H1 (cell line): ENCODE results near the gene FHIT. TPM values are rescaled to one million over a fixed set of nuclear protein-coding genes. Genes with fewer than 3 reads are reported as not detected.
A peak's percentile ranks its signal among the peaks of the same experiment; 100 is the strongest.

Source experiments
- CTCF ChIA-PET: fragments of 300-600 bp; sonication (Branson Sonifier 250); formaldehyde crosslinking; loops from one replicate; lab custom pipeline; 2021; ENCODE audit not compliant: partially characterized antibody; lab: Charles Lee
- POLR2A ChIA-PET: fragments of 300-600 bp; sonication (Branson Sonifier 250); formaldehyde crosslinking; loops from one replicate; lab custom pipeline; 2021; ENCODE audit warnings: inconsistent platforms; ENCODE audit not compliant: partially characterized antibody; lab: Charles Lee
- DNase-seq, 2 experiments: peaks; one replicate each; pipeline versions ENCODE4 v3.0.0 to v3.0.0-alpha.2; 2010 to 2022; ENCODE audit warnings: low spot score in 2 of 2, low read depth in 1 of 2, mixed read lengths in 1 of 2
- FAIRE-seq: peaks from 2 replicates; lab custom pipeline; 2011; peaks lifted over from hg19 to GRCh38; lab: Jason Lieb, UNC
- H2AFZ ChIP-seq: 2 replicates; pipeline ENCODE4 v1.8.1; 2012; ENCODE audit warnings: low read length, inconsistent platforms
- H2AK5ac ChIP-seq: 2 replicates; pipeline ENCODE4 v1.6.1; 2013; ENCODE audit warnings: low read depth, low read length
- H2BK120ac ChIP-seq: replicated peaks from 2 replicates; pipeline ENCODE3; 2013; ENCODE audit warnings: low read depth, low read length, inconsistent platforms
- H2BK12ac ChIP-seq: 2 replicates; pipeline ENCODE4 v1.6.1; 2013; ENCODE audit warnings: low read depth, low read length
- H2BK15ac ChIP-seq: 2 replicates; pipeline ENCODE4 v1.6.1; 2013; ENCODE audit warnings: low read length
- H2BK20ac ChIP-seq: 2 replicates; pipeline ENCODE4 v1.6.1; 2013; ENCODE audit warnings: low read length
- H2BK5ac ChIP-seq: 2 replicates; pipeline ENCODE4 v1.6.1; 2013; ENCODE audit warnings: low read depth, low read length
- H3K14ac ChIP-seq: 2 replicates; pipeline ENCODE4 v1.6.1; 2013; ENCODE audit warnings: inconsistent platforms; ENCODE audit not compliant: insufficient read length
- H3K18ac ChIP-seq: 2 replicates; pipeline ENCODE4 v1.6.1; 2013; ENCODE audit warnings: low read length; ENCODE audit errors: extremely low read depth
- H3K23ac ChIP-seq: 2 replicates; pipeline ENCODE4 v1.6.1; 2013; ENCODE audit warnings: inconsistent platforms; ENCODE audit not compliant: insufficient read length
- H3K23me2 ChIP-seq: 2 replicates; pipeline ENCODE4 v1.6.1; 2013; ENCODE audit warnings: low read depth, low read length
- H3K27ac ChIP-seq: 2 replicates; pipeline ENCODE4 v1.6.1; 2011; ENCODE audit warnings: low read depth, low read length, inconsistent platforms
- H3K27me3 ChIP-seq, 4 experiments: replicated peaks in 1 of 4; 1 replicate in 1 of 4; 2 replicates in 3 of 4; pipeline versions ENCODE4 v1.6.1 to v1.8.1; 2011 to 2013; ENCODE audit warnings: low read length in 3 of 4, mild to moderate bottlenecking in 3 of 4, inconsistent platforms in 2 of 4, mixed read lengths in 2 of 4, moderate library complexity in 1 of 4; ENCODE audit not compliant: control insufficient read depth in 3 of 4, insufficient read depth in 3 of 4; ENCODE audit errors: extremely low read depth in 1 of 4
- H3K36me3 ChIP-seq, 4 experiments: 2 replicates each; pipeline versions ENCODE4 v1.6.1 to v1.8.1; 2011 to 2013; ENCODE audit warnings: mild to moderate bottlenecking in 4 of 4, low read length in 3 of 4, moderate library complexity in 2 of 4, control low read depth in 1 of 4, inconsistent platforms in 1 of 4; ENCODE audit not compliant: insufficient read depth in 4 of 4, control insufficient read depth in 2 of 4
- H3K4ac ChIP-seq: replicated peaks from 2 replicates; pipeline ENCODE3; 2013; ENCODE audit warnings: low read length, low read depth, mixed read lengths, inconsistent platforms; ENCODE audit not compliant: insufficient read length
- H3K4me1 ChIP-seq, 4 experiments: replicated peaks in 1 of 4; 1 replicate in 1 of 4; 2 replicates in 3 of 4; pipeline versions ENCODE4 v1.6.1 to v1.8.1; 2011 to 2013; ENCODE audit warnings: low read length in 3 of 4, inconsistent platforms in 2 of 4, mixed read lengths in 1 of 4; ENCODE audit not compliant: insufficient read depth in 4 of 4, control insufficient read depth in 3 of 4
- H3K4me2 ChIP-seq, 2 experiments: 2 replicates each; pipeline versions ENCODE4 v1.6.1 to v1.8.1; 2011 to 2013; ENCODE audit warnings: low read depth in 2 of 2, low read length in 2 of 2, control low read depth in 1 of 2, inconsistent platforms in 1 of 2, mild to moderate bottlenecking in 1 of 2; ENCODE audit not compliant: insufficient read depth in 1 of 2
- H3K4me3 ChIP-seq, 4 experiments: fragments of 200-600, 300-600 bp in 1 of 4; sonication (generic), shearing (Covaris generic), sonication (Bioruptor Twin) in 1 of 4; 2 replicates each; pipeline versions ENCODE4 v1.5.1 to v1.8.1; 2011 to 2016; ENCODE audit warnings: low read length in 4 of 4, low read depth in 3 of 4, control low read depth in 2 of 4, inconsistent platforms in 2 of 4, mild to moderate bottlenecking in 2 of 4, mixed read lengths in 1 of 4, moderate library complexity in 1 of 4; ENCODE audit not compliant: insufficient read depth in 2 of 4; ENCODE audit errors: extremely low read depth in 1 of 4
- H3K56ac ChIP-seq: replicated peaks from 2 replicates; pipeline ENCODE3; 2013; ENCODE audit warnings: low read depth, mild to moderate bottlenecking, mixed read lengths, low read length, inconsistent platforms; ENCODE audit not compliant: insufficient read length
- H3K79me1 ChIP-seq: 2 replicates; pipeline ENCODE4 v1.6.1; 2013; ENCODE audit warnings: low read depth, low read length, control low read depth
- H3K79me2 ChIP-seq, 2 experiments: 2 replicates each; pipeline versions ENCODE4 v1.6.1 to v1.8.1; 2012 to 2013; ENCODE audit warnings: low read length in 2 of 2, mild to moderate bottlenecking in 2 of 2, inconsistent platforms in 1 of 2; ENCODE audit not compliant: insufficient read depth in 2 of 2, control insufficient read depth in 1 of 2
- H3K9ac ChIP-seq, 4 experiments: replicated peaks in 1 of 4; 1 replicate in 1 of 4; 2 replicates in 3 of 4; pipeline versions ENCODE4 v1.6.1 to v1.8.1; 2011 to 2013; ENCODE audit warnings: low read depth in 3 of 4, low read length in 3 of 4, control low read depth in 2 of 4, mild to moderate bottlenecking in 2 of 4, moderate library complexity in 2 of 4, inconsistent platforms in 1 of 4; ENCODE audit errors: extremely low read depth in 1 of 4
- H3K9me3 ChIP-seq, 2 experiments: 2 replicates each; pipeline versions ENCODE4 v1.6.1 to v1.8.1; 2012 to 2013; ENCODE audit warnings: mild to moderate bottlenecking in 2 of 2, moderate library complexity in 2 of 2, control low read depth in 1 of 2, inconsistent platforms in 1 of 2, low read depth in 1 of 2, low read length in 1 of 2, mixed read lengths in 1 of 2; ENCODE audit not compliant: insufficient read depth in 2 of 2
- H4K20me1 ChIP-seq, 2 experiments: replicated peaks in 1 of 2; 2 replicates each; pipeline versions ENCODE3 to v1.8.1; 2011 to 2013; ENCODE audit warnings: inconsistent platforms in 2 of 2, low read length in 2 of 2, mild to moderate bottlenecking in 1 of 2; ENCODE audit not compliant: insufficient read depth in 2 of 2, control insufficient read depth in 1 of 2
- H4K5ac ChIP-seq: 2 replicates; pipeline ENCODE4 v1.6.1; 2013; ENCODE audit warnings: low read length, low read depth, mixed read lengths, inconsistent platforms; ENCODE audit not compliant: insufficient read length
- H4K8ac ChIP-seq: 2 replicates; pipeline ENCODE4 v1.8.0; 2013; ENCODE audit warnings: mild to moderate bottlenecking, moderate library complexity, low read length, inconsistent platforms; ENCODE audit not compliant: insufficient read depth; ENCODE audit errors: extremely low read depth
- H4K91ac ChIP-seq: replicated peaks from 2 replicates; pipeline ENCODE3; 2013; ENCODE audit warnings: low read length, mixed read lengths, inconsistent platforms; ENCODE audit not compliant: insufficient read length
- CTBP2 ChIP-seq: IDR thresholded peaks from 2 replicates; pipeline ENCODE4 v1.7.0; 2011; ENCODE audit warnings: borderline replicate concordance, mild to moderate bottlenecking, moderate library complexity, mixed read lengths, low read length; ENCODE audit not compliant: insufficient read depth, insufficient read length
- GABPA ChIP-seq: IDR thresholded peaks from 2 replicates; pipeline ENCODE4 v1.6.1; 2011; ENCODE audit warnings: mild to moderate bottlenecking, low read length, moderate library complexity, borderline replicate concordance; ENCODE audit not compliant: insufficient read depth
- KDM4A ChIP-seq: IDR thresholded peaks from one replicate; pipeline ENCODE4 v1.7.1; 2012; ENCODE audit warnings: low read depth, mild to moderate bottlenecking, moderate library complexity, low read length, inconsistent platforms; ENCODE audit not compliant: severe bottlenecking
- SAP30 ChIP-seq: fragments of 300-600 bp; sonication (generic); IDR thresholded peaks from 2 replicates; pipeline ENCODE4 v1.7.1; 2012; ENCODE audit warnings: low read length, moderate library complexity, mild to moderate bottlenecking, inconsistent platforms; ENCODE audit not compliant: insufficient read depth, insufficient replicate concordance
- SIX5 ChIP-seq: IDR thresholded peaks from 2 replicates; pipeline ENCODE4 v1.6.1; 2011; ENCODE audit warnings: mild to moderate bottlenecking, low read depth, low read length
- TCF12 ChIP-seq: IDR thresholded peaks from 2 replicates; pipeline ENCODE4 v1.6.1; 2011; ENCODE audit warnings: low read depth, mild to moderate bottlenecking, low read length
- WGBS, 2 experiments: shearing (Covaris generic) in 1 of 2; methylation state at CpG; one replicate each; pipeline versions ENCODE4 v1.1.6 to v1.1.7; 2013 to 2015; ENCODE audit warnings: low lambda C conversion rate in 2 of 2, mixed read lengths in 2 of 2, inconsistent platforms in 1 of 2, low coverage in 1 of 2, missing lambda C conversion rate in 1 of 2; ENCODE audit not compliant: insufficient replicate concordance in 2 of 2, insufficient coverage in 1 of 2, insufficient read length in 1 of 2; ENCODE audit errors: extremely low coverage in 1 of 2, missing lambda C conversion rate in 1 of 2; 5-methylcytosine and 5-hydroxymethylcytosine counted together
- polyA plus RNA-seq, 7 experiments: library from polyadenylated mRNA; depleted of rRNA in 3 of 7; stranded (reverse) in 5 of 7; unstranded in 2 of 7; fragments of >200 nt in 5 of 7; fragments of 200-250 nt in 2 of 7; gene quantifications; 1 replicate in 5 of 7; 2 replicates in 1 of 7; 4 replicates in 1 of 7; pipeline versions ENCODE4 v1.2.1 to v1.2.3, GENCODE V29; 2011 to 2013; ENCODE audit warnings: missing spikeins in 2 of 7, mixed read lengths in 2 of 7
- total RNA-seq: library from RNA; stranded (reverse); fragmentation: NEBNext Ultra II Directional; extraction: Animal tissue kit (Norgen Biotek cat#: 25700); gene quantifications from 2 replicates; pipeline ENCODE4 v1.2.1, GENCODE V29; 2021

FHIT gene
- total and polyA plus RNA-seq, 2 of the 8 experiments (the other 6 are each of a cell fraction or from before 2014, with no cell fraction given) = 1.2 to 3.2 TPM

- peak overlapping the region; percentile 41 for H4K91ac ChIP-seq
- 0 out of 2 replicates have a peak overlapping the region, but pooled peaks have one; percentile 34 for H3K18ac ChIP-seq
These were observed 650.4 kb downstream of the FHIT start for GRCh38 chr3:60600848-60601247.

More at GRCh38 chr3:60600848-60601247, 650.4 kb downstream of the FHIT start:
- POLR2A ChIA-PET = no interaction called here
- TF ChIP-seq SAP30 (no peak), SIX5 (no peak), GABPA (no peak), TCF12 (no peak), KDM4A (no peak), CTBP2 (no peak)
- Histone ChIP-seq H2AK5ac (no peak overlapping the region; the same call in 1 of the 2 replicates), H3K14ac (no peak overlapping the region), H4K5ac (no peak overlapping the region), H2BK12ac (peak overlapping the region; percentile 85), H3K4ac (no peak overlapping the region), H3K9me3 (no peaks in the 10 kb centered on the region), H3K79me2 (no peaks in the 10 kb centered on the region), H3K79me1 (no peaks in the 10 kb centered on the region), H3K4me1 (peaks cover 0 to 4% (median 0%) of the 10 kb centered on the region in 4 experiments; a peak in 1 of 7 replicates), H2BK20ac (peak overlapping the region; percentile 38; the same call in 1 of the 2 replicates), H3K23ac (no peak overlapping the region), H2BK15ac (peak overlapping the region; percentile 49; the same call in 1 of the 2 replicates), H4K8ac (no peak overlapping the region), H2BK120ac (peak overlapping the region; percentile 47), H3K56ac (no peak overlapping the region), H2AFZ (0 out of 2 replicates have a peak overlapping the region, but pooled peaks have one; percentile 70), H3K23me2 (no peaks in the 10 kb centered on the region), H3K27me3 (no peaks in the 10 kb centered on the region), H3K4me3 (no peak overlapping the region), H3K27ac (no peak overlapping the region), H4K20me1 (no peaks in the 10 kb centered on the region), H3K4me2 (no peak overlapping the region), H3K36me3 (no peaks in the 10 kb centered on the region), H3K9ac (no peak overlapping the region), H2BK5ac (0 out of 2 replicates have a peak overlapping the region, but pooled peaks have one; percentile 17)
- CTCF ChIA-PET = interaction anchor here (0.8 to 2.1 kb wide), 4 partner anchors 18 to 154 kb away, joined by 3 to 5 read pairs (median 4); no protein-coding TSS in a partner anchor
- 85% methylated on average over 4 of the region's 4 CpGs; no CpG with 5 or more reads in 1 of the 2 experiments for WGBS, 2 experiments
- FAIRE-seq (no peak), DNase-seq (no peak)
